Colonic mucosa (tissue), 4 donors: ENCODE measurements around the gene GAK. TPM values are rescaled to one million over a fixed set of nuclear protein-coding genes. Genes with fewer than 3 reads are reported as not detected.

ENCODE experiments used
- DNase-seq: peaks from one replicate; pipeline ENCODE4 v3.0.0-alpha.2; 2020
- H3K27ac ChIP-seq: fragments of 200-600 bp; one replicate; pipeline ENCODE4 v1.8.0; 2021
- H3K27me3 ChIP-seq: fragments of 200-600 bp; one replicate; pipeline ENCODE4 v1.8.0; 2021
- H3K36me3 ChIP-seq: fragments of 200-600 bp; one replicate; pipeline ENCODE4 v1.8.0; 2021
- H3K4me1 ChIP-seq: fragments of 200-600 bp; one replicate; pipeline ENCODE4 v1.8.0; 2021; ENCODE audit warnings: mild to moderate bottlenecking
- H3K4me3 ChIP-seq: fragments of 200-600 bp; one replicate; pipeline ENCODE4 v1.8.0; 2021
- H3K9ac ChIP-seq, 2 donors: one replicate each; pipeline ENCODE4 v1.7.0; 2013; ENCODE audit warnings: control low read depth in 2 of 2, low read depth in 2 of 2, low read length in 2 of 2
- H3K9me3 ChIP-seq: fragments of 200-600 bp; one replicate; pipeline ENCODE4 v1.8.0; 2021
- intact Hi-C: fragments of 100-400 bp; cut with DNase I; formaldehyde crosslinking; loops from one replicate; pipeline ENCODE4 v1.14.1; 2022
- total RNA-seq, 2 donors: library from RNA; stranded (reverse); fragmentation: NEBNext Ultra II Directional in 1 of 2; extraction: Animal tissue kit (Norgen Biotek cat#: 25700) in 1 of 2; gene quantifications; one replicate each; pipeline ENCODE4 v1.2.1, GENCODE V29; 2021
- TF ChIP-seq, protein P1 (sequence below): fragments of 200-600 bp; IDR thresholded peaks from one replicate; pipeline ENCODE4 v1.8.0; 2022; ENCODE audit warnings: antibody characterized with exemption, mild to moderate bottlenecking
- donor health status: healthy.
- donor health status: DM: no; HTN: no; CAD: no.
- donor health status: DM: no; HTN: no; CAD: no.

GAK gene
- total RNA-seq, 2 donors from 2014 or later, result 198 to 266 TPM

DNA sequence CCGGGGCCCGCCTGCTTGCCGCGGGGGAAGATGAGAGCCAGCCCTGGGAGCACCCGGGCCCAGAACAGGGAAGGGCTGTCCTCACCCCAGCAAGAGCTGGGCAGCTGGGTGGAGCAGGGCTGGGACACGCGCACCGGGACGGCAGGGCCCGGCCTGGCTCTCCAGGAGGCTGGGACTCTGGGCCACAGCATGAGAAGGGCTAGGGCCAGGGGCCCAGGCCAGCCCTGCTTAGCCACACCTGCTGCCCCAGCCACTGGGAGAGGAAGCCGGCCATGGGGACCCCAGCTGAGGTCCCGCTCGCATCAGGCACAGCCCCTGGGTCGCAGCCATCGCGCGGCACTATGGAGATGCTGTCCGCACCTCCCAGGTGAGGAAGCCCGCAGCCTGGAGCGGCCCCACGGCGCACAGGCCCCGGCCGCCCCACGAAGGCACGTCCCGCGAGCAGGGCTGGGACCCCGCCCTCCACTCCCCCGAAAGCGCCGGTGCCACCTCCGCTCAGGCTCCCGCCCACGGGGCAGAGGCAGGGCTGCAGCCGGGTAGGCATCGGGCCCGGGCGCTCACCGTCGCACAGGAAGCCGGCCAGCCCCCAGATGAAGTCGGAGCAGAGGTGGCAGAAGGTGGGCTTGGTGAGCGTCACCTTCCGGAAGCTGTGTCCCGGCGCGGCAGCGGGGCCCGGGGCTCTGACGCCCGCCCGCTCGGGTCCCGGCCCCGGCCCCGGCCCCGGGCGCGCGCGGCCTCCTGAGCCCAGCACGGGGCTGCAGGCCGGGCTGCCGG is 40.7 kb upstream of the GAK start:
- DNase-seq, result peak; percentile 55
- H3K27me3 ChIP-seq, result no peaks in the 10 kb centered on the region
- no peaks in the 10 kb centered on the region for H3K36me3 ChIP-seq
- TF ChIP-seq, protein P1, sequence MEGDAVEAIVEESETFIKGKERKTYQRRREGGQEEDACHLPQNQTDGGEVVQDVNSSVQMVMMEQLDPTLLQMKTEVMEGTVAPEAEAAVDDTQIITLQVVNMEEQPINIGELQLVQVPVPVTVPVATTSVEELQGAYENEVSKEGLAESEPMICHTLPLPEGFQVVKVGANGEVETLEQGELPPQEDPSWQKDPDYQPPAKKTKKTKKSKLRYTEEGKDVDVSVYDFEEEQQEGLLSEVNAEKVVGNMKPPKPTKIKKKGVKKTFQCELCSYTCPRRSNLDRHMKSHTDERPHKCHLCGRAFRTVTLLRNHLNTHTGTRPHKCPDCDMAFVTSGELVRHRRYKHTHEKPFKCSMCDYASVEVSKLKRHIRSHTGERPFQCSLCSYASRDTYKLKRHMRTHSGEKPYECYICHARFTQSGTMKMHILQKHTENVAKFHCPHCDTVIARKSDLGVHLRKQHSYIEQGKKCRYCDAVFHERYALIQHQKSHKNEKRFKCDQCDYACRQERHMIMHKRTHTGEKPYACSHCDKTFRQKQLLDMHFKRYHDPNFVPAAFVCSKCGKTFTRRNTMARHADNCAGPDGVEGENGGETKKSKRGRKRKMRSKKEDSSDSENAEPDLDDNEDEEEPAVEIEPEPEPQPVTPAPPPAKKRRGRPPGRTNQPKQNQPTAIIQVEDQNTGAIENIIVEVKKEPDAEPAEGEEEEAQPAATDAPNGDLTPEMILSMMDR, result no peak
- peak overlapping the region; percentile 94 for H3K4me3 ChIP-seq
- H3K4me1 ChIP-seq, result peaks cover 20% of the 10 kb centered on the region
- peak overlapping the region; percentile 59 for H3K27ac ChIP-seq
- H3K9me3 ChIP-seq, result no peaks in the 10 kb centered on the region
- peak overlapping the region; percentile 86 to 93 for H3K9ac ChIP-seq
- intact Hi-C loops, result no loop called here

GRCh38 chr4:971666-972500 is 39.8 kb upstream of the GAK start:
- no peaks in the 10 kb centered on the region for H3K27me3 ChIP-seq
- no peaks in the 10 kb centered on the region for H3K9me3 ChIP-seq
- TF ChIP-seq, protein P1, result no peak
- H3K9ac ChIP-seq, result peak overlapping the region; percentile 86 to 93
- H3K36me3 ChIP-seq, result no peaks in the 10 kb centered on the region
- intact Hi-C loops, result no loop called here
- H3K4me3 ChIP-seq, result peak overlapping the region; percentile 94
- DNase-seq, result peak; percentile 95
- peaks cover 20% of the 10 kb centered on the region for H3K4me1 ChIP-seq
- H3K27ac ChIP-seq, result peak overlapping the region; percentile 59

DNA sequence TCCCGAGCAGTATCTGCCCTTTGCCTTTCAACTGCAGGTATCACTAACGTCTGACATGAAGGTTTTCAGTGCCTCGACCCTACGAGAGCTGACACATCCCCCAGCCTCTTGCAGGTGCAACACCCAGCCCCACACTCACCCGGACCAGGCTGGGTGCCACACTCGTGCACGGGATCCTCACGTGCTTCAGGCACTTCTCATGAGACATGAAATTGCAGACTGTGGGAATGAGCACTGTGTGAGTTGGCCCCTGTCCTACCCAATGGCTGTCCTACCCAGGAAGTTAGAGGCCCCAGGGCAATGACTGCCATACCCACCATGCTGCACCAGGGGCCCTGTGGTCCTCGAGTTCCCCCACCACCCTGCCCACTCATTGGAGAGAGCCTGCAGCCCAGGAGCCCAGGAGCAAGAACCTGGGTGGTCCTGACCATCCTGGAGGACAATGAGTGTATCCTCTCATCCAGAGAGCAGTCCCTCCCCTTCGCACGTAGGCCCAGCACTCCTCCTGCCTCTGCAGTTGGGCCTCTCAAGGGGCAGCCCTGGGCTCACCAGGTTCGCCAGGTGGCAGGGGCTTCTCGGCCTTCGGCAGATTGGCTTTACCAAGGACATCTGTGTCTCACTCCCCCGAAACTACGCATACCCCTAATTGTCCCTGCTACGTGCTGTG is 38.9 kb upstream of the GAK start:
- Histone ChIP-seq H3K27ac (peak overlapping the region; percentile 59), H3K27me3 (no peaks in the 10 kb centered on the region), H3K9ac (peak overlapping the region; percentile 28 to 93), H3K4me1 (peaks cover 20% of the 10 kb centered on the region), H3K9me3 (no peaks in the 10 kb centered on the region), H3K36me3 (peaks cover 3% of the 10 kb centered on the region), H3K4me3 (peak overlapping the region; percentile 2)
- TF ChIP-seq, protein P1, result no peak
- peak; percentile 52 for DNase-seq
- intact Hi-C loops, result no loop called here

DNA sequence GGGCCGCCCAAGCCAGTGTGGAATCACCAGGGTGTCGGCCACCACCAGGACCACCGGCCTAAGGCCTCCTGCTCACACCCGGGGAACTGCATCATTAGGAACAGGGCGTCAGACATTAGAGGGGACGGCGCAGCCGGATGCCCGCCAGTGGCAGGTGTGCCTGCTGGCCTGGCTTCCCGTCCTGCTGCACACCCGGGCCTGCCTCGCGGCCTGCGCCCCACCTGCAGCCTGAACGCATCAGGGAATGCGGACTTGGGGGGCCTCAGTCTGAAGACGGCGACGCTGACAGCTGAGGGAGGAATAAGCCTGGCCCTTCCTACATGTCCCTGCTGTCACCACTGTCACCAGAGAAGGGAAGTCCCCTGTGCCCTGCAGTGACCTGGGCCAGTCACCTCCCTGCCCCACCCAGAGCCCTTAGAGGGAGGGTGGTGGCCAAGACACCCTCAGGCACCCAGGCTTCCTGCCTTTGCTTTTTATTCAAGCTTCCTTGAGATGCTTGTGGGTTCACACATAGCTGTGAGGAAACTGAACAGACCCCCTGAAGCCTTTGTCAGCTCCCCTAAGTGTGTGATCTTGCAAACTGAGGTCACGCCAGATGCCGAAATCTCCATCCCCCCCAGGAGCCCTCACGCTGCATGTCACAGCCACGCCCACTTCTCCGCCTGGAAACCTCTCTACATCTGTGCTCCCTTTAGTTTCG is 38.1 kb upstream of the GAK start:
- peak; percentile 46 for DNase-seq

More for the DNA sequence above, 38.1 kb upstream of the GAK start:
- Histone ChIP-seq H3K9ac (peak overlapping the region in 1 of 2 donors; percentile 93), H3K27ac (no peak overlapping the region), H3K36me3 (peaks cover 3% of the 10 kb centered on the region), H3K27me3 (no peaks in the 10 kb centered on the region), H3K4me1 (peaks cover 20% of the 10 kb centered on the region), H3K4me3 (no peak overlapping the region), H3K9me3 (no peaks in the 10 kb centered on the region)
- intact Hi-C loops, result no loop called here
- TF ChIP-seq, protein P1, result no peak
